GM12892 (cell line): ENCODE results near the gene INKA1.

Experiments used
- POLR2A ChIP-seq: IDR thresholded peaks from 2 replicates; pipeline ENCODE4 v1.6.1; 2011; ENCODE audit warnings: low read depth, low read length, control low read depth
- POLR2AphosphoS5 ChIP-seq: IDR thresholded peaks from 2 replicates; pipeline ENCODE4 v1.6.1; 2011; ENCODE audit warnings: low read depth, low read length, control low read depth

DNA sequence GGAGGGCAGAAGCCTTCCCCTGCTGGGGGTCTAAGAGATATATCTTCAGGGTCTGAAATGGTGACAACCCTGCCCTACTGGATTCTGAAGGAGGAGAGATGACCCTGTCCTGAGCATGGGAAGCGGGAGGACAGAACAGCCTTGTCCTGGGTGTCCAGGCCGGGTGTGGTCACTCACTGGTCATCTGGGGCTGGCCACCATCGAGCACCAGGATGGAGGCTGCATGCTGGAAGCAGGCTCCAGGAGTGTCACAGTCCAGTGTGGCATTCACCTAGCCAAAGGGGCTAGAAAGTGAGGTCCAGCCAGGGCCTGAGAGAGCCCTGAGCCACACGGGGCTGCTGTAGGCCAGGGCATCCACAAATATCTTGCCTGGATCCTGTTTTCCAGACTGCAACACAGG lies 8.6 kb upstream of the INKA1 start:
- TF ChIP-seq POLR2A (no peak), POLR2AphosphoS5 (no peak)
